Activated T-cell treated with anti-CD3 and anti-CD28 coated beads, Interleukin-2, amount 50 U/mL, for 48 hours (primary cell): ENCODE results near the gene DKC1.
"Not testable (repeated sequence)": the region's sequence is repeated elsewhere in the genome, so short reads cannot be mapped to it uniquely, and the experiment has no call there.

Source experiments
- DNase-seq, 2 experiments: peaks; one replicate each; pipeline ENCODE4 v3.0.0-alpha.2; 2020

Gene DKC1

GRCh38 chrX:154795016-154795415 is 32.4 kb downstream of the DKC1 start:
- DNase-seq = no peak

- DNase-seq = no peak
Observed at GRCh38 chrX:154797006-154797405, 34.3 kb downstream of the DKC1 start.

GRCh38 chrX:154799556-154800348 is 37.1 kb downstream of the DKC1 start:
- no peak for DNase-seq

GRCh38 chrX:154800478-154801210 is 38.0 kb downstream of the DKC1 start:
- DNase-seq = no peak

DNA sequence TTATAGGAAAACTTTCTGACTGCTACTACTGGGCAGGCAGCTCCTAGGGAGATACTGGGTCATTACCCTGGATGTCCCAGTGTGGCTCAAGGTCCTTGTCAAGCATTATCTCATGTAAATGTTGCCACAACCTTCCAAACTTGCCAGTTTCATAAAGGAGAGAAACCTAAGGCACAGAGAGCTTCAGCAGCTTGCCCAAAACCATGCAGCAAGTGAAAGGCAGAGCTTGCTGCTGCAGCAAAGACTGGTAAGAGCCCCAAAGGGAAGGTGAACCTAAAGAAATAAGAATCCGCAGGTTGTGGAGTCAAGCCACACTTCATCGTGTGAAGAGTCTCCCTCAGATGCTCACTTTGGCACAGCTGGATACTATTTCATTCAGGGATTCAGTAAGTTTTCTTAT is 40.3 kb downstream of the DKC1 start:
- DNase-seq = no peak

GRCh38 chrX:154804261-154804956 is 41.7 kb downstream of the DKC1 start:
- no peak for DNase-seq

DNA sequence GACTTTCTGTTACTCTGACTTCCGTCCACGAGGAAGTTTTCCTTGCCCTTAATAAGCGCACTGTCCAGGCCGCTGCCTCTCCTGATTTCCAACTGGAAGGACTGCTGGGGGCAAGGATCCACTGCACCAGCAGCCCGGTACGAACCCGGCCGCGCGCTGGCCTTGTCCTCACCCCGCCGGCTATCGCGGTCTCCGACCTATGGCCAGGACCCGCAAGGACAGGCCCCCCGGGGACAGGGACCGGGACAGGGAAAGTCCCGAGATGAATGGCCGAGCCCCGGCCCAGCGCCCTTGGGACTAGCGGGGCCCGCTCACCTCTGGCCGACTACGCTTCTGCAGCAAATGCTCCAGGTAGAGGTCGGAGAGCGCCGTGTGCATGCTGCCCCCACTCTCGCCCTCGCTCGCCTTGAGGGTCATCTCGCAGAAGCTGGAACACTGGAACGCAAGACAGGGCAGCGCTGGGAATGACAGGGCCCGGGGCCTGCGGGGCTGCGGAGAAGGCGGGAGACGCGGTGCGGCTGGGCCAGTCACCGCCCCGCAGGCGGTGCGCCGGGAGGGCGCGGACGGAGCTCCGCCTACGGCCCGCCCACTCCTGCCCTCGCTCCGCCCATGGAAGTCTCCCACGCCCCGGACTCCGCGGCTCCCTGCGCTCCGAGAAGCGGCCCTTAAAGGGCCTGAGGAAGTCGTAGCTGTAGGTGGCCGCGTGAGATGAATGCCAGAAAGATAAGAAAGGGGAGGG is 42.5 kb downstream of the DKC1 start, which contains the start of gene MPP1:
Gene MPP1 (minus strand): TSS at position 529 of the 739 bp plus-strand sequence. CDS start 112 bp downstream, at position 417.
- DNase-seq = peak; percentile 76 to 85

DNA sequence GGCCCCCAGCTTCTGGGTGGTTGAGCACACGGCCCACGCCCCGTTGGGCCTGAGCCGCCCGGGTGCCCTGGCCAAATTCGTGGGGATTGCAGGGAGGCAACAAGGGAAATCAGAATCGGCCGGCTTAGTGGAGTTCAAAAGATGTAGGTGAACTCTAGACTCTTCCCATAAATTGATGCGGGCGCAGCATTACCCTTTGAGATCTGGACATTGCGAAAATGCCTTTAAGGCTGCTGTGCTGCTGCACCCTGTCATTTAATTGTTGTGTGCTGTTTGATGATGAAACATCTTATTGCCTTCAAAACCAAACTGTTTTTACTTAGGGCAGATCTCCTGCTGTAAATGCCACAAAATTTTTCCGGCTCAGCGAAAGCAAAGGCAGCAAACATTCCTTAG is 43.0 kb downstream of the DKC1 start:
- no peak for DNase-seq

DNA sequence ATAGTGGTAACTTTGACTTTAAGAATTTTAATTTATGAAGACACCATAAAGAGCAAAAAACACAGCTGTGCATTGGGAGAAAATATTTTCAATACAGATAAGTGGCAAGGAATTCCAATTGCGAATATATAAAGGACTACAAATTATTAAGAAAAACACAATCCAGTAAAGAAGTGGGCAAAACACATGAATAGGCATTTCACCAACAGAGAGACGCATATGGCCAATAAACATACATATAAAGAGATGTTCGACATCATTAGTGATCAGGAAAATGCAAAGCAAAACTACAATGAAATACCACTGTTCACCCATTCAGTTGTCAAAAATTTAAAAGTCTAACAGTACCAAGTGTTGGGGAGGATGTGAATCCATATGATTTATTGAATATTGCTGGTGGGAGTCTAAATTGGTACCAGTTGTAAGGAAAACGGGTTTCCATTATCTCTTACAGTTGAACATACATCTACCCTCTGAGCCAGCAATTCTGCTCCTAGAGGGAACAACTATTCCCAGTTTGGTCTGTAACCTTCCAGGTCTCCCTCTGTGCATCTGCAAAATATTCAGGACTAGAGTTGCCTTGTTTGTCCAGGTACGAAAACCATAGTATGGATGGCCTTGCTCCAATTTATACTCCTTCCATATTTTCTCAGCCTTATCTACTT is 44.3 kb downstream of the DKC1 start:
- no peak for DNase-seq

GRCh38 chrX:154809939-154810665 is 47.4 kb downstream of the DKC1 start:
- no peak for DNase-seq

DNA sequence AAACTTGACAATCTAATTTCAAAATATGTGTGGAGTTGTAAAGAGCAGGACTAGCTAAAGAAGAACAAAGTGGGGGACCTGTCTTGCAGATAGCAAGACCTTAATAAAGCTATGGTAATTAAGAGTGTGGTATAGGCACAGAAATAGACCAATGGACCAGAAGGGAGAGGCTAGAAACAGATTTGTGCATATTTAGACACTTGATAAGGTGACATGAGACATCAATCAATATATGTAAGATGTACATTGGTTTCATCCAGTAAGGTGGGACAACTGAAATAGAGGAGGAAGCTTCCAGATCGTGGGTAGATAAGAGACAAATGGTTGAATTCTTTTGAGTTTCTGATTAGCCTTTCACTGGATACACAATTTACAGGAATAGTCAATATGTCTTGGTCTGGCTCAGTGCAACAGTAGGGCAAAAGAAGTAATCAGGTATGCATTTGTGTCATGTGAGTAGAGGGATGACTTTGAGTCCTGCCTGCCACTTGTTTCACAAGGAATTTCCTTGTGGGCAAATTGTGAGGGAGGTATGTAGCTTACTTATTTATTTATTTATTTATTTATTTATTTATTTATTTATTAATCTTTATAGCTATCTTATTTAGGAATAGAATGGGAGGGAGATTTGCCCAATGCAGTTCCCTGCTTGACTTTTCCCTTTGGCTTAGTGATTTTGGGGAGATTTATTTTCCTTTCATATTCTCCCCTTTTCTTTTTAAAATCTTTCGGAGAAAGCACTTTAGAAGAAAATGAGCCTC is 49.9 kb downstream of the DKC1 start:
- DNase-seq = no peak

- no peak for DNase-seq
Observed at GRCh38 chrX:154813801-154814200, 51.1 kb downstream of the DKC1 start.

- no peak for DNase-seq
Observed at GRCh38 chrX:154815274-154815818, 52.7 kb downstream of the DKC1 start.

DNA sequence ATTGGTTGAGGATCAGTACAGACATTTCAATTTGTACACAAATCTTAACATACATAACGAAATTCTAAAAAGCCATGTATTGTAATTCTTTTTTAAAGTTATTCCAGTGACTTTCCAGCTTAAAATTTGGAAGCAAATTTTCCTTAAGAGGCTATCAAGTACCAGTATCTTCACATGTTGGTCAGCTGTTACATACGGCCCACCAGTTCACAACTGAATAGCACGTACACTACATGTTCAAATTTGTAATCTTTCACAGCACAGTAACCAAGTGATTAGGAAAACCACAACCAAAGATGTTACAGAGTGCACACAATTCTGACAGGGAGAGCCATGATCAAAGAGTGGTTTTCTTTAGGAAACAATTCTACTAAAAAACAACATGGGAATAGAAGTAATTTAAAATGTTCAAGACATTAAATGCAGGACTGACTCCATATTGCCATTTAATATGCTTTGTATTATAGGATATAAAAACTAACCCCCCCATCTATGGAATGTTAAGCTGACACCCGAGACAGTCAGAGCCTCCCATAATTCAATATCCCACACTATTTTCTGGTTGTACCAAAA is 53.7 kb downstream of the DKC1 start:
- DNase-seq = not testable (repeated sequence)

DNA sequence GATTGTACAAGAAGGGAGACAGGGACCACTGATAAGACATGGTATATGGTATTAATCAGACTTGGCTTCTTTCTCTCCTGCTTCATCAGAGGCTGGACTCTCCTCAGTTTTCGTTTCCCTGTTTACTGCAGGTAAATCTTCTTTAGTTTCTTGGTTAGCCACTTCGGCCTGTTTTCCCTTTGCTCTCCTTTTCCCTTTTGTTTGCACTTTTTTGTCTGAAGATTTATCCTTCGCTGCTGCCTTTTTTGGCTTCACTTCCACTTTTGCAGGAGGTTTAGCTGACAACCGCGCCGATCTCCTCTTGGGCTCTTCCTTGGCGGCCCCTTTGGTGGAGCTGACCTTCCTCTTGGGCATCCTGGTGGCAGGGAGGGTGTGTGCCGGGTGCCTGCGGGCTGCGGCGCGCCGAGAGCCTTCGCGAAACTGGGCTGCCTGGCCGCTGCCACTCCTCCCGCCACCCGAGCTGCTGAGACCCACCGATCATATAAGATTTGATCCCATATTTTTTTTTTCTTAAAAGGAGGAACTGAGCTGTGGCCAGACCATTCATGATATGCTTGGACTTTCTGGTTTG is 54.5 kb downstream of the DKC1 start:
- not testable (repeated sequence) for DNase-seq

- DNase-seq = no peak
Observed at GRCh38 chrX:154818916-154819770, 56.5 kb downstream of the DKC1 start.

GRCh38 chrX:154819771-154820341 is 57.2 kb downstream of the DKC1 start:
- DNase-seq = no peak

GRCh38 chrX:154821523-154821922 is 58.9 kb downstream of the DKC1 start:
- DNase-seq = no peak
